NCI-H510A treated with DMSO at 0.1 percent for 48 hours (cell line): ENCODE measurements around the gene MRPL30.
"Not testable (repeated sequence)": the region's sequence is repeated elsewhere in the genome, so short reads cannot be mapped to it uniquely, and the experiment has no call there.

Source experiments
- DNase-seq: peaks from one replicate; lab custom pipeline; 2025; lab: John Stamatoyannopoulos, UW

The MRPL30 gene

DNA sequence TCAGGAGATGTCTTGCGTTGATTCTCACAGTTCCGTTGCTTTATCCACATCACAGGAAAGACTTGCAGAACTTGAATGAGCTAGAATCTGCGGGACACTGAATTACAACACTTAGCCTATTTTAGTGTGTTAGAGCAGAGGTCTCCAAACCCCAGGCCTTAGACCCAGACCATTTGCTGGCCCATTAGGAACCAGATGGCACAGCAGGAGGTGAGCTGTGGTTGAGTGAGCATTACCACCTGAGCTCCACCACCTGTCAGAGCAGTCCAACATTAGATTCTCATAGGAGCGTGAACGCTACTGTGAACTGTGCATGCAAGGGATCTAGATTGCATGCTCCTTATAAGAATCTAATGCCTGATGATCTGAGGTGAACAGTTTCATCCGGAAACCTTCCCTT lies 3.8 kb downstream of the MRPL30 start:
- no peak for DNase-seq

DNA sequence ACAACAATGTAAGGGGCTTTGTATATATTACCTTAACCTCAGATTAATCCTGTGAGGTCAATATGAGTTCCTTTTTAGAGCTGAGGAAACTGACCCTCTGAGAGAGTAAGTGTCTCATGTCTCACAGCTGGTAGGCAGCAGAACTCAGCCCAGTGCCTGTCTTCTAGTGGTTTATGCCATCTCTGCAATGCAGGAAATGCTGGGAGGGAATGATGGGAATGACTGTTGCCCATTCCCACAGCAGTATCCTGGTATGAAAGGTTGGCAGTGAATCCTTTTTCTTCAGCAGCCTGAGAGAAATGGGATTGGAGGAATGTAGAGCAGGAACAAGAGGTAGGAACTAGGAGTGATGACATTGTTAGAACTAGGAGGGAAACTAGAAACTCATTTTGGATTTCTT lies 6.0 kb downstream of the MRPL30 start:
- DNase-seq, result no peak

DNA sequence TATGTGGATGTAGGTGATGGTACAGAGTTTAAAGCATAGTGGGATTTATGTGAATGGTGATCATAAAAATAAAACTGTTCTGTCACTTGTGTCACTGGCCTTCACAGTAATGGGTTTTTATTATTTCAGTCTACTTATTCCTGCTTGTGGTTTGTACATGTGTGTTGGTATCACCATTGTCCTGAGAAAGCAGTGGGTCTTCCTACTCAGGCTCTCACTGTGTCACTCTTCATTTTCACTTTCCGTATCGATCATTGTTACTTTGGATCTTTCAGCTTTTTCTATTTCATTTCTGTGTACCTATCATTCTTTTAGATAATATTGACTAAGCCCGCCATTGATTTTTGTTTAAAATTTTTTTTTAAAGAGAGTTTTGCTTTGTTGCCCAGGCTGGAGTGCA lies 7.4 kb downstream of the MRPL30 start:
- no peak for DNase-seq

DNA sequence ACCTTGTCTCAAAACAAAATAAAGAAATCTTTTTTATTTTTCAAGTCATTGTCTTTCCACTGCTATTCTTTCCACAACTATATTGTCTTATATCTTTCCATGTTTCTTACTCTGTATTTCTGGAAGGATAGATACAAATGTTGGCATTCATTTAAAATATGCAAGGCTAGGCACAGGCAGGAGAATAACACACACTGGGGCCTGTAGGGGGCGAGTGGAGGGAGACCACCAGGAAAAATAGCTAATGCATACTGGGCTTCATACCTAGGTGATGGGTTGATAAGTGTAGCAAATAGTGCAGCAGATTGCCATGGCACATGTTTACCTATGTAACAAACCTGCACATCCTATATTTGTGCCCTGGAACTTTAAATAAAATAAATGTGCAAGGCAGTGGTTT lies 9.6 kb downstream of the MRPL30 start:
- DNase-seq, result no peak

DNA sequence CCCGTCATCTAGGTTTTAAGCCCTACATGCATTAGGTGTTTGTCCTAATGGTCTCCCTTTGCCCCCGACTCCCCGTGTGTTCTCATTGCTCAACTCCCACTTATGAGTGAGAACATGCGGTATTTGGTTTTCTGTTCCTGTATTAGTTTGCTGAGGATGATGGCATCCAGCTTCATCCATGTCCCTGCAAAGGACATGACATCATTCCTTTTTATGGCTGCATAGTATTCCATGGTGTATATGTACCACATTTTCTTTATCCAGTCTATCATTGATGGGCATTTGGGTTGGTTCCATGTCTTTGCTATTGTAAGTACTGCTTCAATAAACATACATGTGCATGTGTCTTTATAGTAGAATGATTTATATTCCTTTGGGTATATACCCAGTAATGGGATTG lies 11.4 kb downstream of the MRPL30 start:
- not testable (repeated sequence) for DNase-seq

DNA sequence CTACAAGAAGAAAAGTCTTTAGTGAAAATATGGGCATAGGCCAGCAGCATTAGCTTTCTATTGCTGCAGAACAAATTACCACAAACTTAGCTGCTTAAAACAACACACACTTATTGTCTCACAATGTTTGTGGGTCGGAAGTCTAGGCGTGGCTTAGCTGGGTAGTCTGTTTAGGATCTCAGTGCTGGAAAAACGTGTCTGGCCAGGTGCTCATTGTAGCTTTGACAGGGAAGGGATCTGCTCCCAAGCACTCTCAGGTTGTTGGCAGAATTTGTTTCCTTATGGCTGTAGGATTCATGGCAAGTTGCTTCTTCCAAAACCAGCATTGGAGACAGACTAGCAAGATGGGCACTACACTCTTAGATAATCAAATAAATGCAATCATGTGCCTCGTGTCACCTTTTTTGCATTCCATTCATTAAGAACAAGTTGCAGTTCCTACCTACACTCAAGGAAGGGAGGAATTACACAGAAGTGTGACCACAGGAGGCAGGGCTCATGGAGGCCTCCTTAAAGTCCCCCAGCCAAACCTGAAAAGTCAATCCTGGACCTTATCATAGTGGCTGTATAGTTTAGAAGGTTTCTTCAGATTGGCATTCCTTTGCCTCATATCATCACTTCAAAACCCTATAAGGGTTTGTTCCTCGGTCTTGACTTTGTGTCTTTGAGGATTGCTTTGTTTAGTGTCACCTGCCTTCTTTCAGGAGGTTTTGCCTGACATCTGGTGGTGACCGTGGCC lies 17.3 kb downstream of the MRPL30 start:
- no peak for DNase-seq

DNA sequence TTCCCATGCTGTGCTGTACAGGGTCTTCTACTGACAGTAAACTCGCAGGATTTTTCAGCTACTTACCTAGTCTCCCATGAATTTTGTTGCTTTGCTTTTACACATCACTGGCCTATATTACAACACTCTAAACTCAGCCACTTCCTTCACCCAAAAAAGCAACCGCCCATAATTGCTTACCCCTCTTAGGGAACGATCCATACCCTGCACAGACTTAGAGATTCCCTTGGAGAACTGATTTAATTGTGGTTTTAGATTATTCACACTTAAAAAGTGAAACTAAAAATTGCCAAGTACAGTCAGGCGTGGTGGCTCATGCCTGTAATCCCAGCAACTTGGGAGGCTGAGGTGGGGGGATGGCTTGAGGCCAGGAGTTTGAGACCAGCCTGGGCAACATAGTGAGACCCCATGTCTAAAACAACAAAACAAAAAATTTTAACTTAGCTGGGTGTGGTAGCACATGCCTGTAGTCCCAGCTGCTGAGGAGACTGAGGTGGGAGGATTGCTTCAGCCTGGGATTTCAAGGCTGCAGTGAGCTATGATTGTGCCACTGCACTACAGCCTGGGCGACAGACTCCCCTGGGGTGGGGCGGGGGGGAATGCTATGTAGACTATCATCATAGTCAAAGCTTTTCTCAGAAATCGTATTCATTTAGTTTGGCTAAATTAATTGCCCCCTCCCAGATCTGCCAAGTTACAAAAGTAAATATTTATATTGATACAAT lies 19.3 kb downstream of the MRPL30 start:
- DNase-seq, result no peak

DNA sequence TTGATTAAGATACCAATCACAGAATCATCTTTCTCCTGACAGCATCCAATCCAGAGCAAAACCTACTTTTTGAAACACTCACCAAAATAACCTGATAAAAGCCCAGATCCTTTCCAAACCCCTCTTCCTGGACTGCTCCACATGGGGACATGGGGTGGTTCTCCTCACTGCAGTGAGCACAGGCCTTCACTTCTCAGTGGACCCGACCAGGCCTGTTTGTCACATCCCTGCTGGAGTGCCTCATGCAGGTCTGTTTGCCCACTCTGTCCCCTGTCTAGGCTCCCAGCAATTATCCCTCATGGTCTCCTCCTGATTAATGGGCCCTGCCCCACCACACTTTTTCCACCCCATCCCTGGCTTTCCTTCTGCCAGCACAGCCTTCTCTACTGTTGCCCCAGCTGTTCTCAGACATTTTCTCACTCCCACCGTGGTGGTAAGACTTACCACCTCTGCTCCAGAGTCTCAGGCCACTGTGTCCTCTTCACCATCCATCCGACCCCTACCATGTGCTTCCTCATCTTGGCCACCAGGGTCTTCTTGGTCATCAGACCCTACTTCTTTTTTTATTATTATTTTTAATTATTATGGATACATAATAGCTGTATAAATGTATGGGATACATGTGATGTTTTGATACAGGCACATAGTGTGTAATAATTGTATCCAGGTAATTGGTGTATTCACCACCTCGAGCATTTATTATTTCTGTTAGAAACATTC lies 21.1 kb downstream of the MRPL30 start:
- no peak for DNase-seq

DNA sequence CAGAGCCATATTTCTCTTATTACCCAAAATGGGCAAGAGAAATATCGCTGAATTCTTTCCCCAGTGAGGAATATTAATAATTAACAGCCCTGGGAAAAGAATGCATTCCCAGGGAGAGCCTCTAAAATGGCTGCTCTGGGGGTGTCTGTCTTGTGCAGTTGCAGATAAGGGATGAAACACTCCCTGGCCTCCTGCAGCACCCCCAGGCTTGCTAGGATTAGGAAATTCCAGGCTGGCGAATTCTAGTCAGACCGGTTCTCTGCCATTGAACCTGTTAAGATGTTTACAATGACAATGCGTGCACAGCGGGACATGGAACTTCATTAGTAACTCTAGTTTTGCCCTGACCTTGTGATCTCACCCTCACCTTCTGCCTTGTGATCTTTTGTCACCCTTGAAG lies 24.5 kb downstream of the MRPL30 start:
- DNase-seq, result no peak

DNA sequence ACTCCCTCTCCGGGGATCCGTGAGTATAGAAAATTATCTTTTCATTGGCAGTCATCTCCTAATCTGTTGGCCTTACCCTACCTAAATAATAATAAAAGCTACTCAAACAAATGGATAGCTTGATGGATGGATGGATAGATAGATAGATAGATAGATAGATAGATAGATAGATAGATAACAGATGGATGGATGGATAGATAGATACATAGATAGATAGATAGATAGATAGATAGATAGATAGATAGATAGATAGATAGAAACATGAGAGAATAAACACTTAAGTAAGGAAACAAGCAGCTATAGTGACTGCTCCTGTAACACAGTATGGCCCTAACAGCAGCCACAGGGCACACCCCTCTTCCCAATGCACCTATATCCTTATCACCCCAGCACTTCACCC lies 35.1 kb downstream of the MRPL30 start:
- no peak for DNase-seq

DNA sequence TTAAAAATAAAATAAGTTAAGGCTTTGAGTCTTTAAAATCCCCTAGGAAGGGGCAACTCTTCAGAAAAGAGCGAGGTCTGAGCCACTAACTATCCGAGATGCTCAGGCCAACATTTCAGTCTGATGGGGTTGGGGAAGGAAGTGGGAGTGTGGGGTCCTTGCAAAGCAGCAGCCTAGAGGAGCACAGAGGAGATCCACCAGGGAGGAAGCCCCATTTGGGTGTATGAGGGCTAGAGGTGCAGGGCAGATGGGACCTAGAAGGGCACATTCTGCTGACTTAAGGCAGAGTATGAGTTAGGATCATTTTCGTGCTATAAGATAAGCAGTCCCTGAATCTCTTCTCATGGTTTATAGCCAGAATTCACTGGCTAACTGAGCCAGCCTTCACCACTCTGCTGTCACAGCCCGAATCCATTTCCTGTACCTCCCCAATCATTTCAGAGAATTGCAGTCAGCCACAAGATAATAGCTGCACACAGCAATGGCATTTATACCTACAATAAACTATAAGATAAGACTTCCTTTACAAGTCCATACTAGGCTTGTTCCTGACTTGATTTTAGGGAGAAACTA lies 37.0 kb downstream of the MRPL30 start:
- no peak for DNase-seq

DNA sequence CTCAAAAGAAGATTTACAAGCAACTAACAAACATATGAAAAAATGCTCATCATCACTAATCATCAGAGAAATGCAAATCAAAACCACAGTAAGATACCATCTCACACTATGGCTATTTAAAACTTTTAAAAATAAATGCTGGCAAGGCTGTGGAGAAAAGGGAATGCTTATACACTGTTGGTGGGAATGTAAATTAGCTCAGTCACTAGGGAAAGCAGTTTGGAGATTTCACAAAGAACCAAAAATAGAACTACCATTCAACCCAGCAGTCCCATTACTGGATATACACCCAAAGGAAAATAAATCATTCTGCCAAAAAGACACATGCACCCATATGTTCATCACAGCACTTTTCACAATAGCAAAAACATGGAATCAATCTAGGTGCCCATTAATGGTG lies 52.2 kb downstream of the MRPL30 start:
- DNase-seq, result not testable (repeated sequence)

DNA sequence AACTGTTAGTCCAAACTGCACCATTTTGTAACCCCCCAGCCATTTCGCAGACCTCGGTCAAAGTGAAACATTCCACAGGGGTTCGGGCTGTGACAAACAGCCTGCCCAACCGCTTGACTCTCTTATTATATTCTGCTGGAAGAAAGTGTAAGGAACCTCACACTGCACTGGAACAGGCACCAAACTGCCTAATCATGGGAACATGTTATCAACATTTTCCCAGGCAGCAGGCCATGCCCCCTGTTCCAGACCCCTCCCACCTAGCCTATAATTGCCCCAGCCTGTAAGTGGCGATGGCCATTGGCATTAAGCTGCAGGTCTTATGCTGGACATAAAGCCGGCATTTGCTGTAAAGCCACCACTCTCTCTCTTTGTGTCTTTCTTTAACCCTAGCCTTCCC lies 57.6 kb downstream of the MRPL30 start:
- DNase-seq, result no peak

DNA sequence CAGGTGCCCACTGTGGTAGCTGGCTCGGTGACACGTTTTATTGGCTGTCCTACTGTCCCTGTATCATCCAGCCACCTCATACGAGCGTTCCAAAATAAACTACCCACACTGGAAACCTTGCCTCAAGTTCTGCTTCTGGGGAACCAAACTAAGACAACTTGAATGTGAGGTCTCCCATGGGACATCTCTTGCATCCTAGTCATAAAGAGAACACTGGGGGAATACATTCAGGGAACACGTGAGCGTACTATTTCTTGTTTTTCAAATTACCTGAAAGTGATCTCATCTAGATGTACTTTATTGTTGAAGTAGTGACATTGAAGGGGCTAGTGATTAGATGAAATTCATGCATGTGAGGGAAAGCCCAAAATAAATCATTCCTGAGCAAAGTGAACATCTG lies 59.4 kb downstream of the MRPL30 start:
- DNase-seq, result no peak

DNA sequence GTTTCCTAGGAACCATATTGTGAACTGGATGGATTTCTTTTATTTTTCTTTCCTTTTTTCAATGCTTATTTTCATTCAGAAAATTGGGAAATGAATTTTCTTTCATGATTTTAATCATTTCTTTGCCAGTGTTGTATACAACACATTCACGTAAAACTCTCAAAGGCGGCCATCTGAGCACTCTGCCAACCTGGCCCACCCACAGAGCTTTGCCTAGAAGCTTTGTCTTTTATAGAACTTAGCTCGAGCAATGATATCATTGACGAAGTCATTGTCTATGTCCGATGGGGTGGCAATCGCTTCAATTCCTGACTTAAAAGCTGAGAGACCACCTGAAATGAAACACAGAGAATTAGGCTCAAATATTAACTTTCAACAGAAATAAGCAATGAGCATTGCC lies 61.2 kb downstream of the MRPL30 start:
- DNase-seq, result no peak
